A673 (cell line): ENCODE measurements around the gene ULK4. TPM values are rescaled to one million over a fixed set of nuclear protein-coding genes. Genes with fewer than 3 reads are reported as not detected.

Source experiments
- BruUV-seq: library from RNA; stranded (reverse); fragments of 400-500 nt; replicated peaks from 2 replicates; lab custom pipeline; 2021; lab: Mats Ljungman, UMichigan
- CTCF ChIA-PET: fragments of 300-600 bp; sonication (Branson Sonifier 250); formaldehyde crosslinking; loops from one replicate; lab custom pipeline; 2022; ENCODE audit warnings: antibody characterized with exemption; lab: Charles Lee
- POLR2A ChIA-PET: fragments of 300-600 bp; sonication (Branson Sonifier 250); formaldehyde crosslinking; loops from one replicate; lab custom pipeline; 2022; ENCODE audit warnings: antibody characterized with exemption; ENCODE audit not compliant: low non-redundant PET; lab: Charles Lee
- DNase-seq: peaks from one replicate; pipeline ENCODE4 v3.0.0-alpha.2; 2015; ENCODE audit warnings: low spot score
- H3K27ac ChIP-seq: fragments of 200-600 bp; sonication (generic); 2 replicates; pipeline ENCODE4 v1.5.1; 2016; ENCODE audit warnings: mixed run types, low read depth, mild to moderate bottlenecking, mixed read lengths, antibody characterized with exemption, low read length; ENCODE audit not compliant: poor library complexity, severe bottlenecking
- H3K27me3 ChIP-seq: fragments of 200-600 bp; sonication (generic); replicated peaks from 2 replicates; pipeline ENCODE4 v1.6.1; 2017; ENCODE audit warnings: mixed run types, low read depth, mild to moderate bottlenecking, mixed read lengths, antibody characterized with exemption, low read length; ENCODE audit not compliant: insufficient read depth, poor library complexity
- H3K36me3 ChIP-seq: fragments of 200-600 bp; sonication (generic); 2 replicates; pipeline ENCODE4 v1.6.1; 2016; ENCODE audit warnings: mixed run types, mild to moderate bottlenecking, mixed read lengths, antibody characterized with exemption, low read length; ENCODE audit not compliant: insufficient read depth, poor library complexity, severe bottlenecking
- H3K4me1 ChIP-seq: fragments of 200-600 bp; sonication (generic); 2 replicates; pipeline ENCODE4 v1.6.1; 2017; ENCODE audit warnings: mixed run types, mild to moderate bottlenecking, mixed read lengths, antibody characterized with exemption, low read length; ENCODE audit not compliant: insufficient read depth, poor library complexity, severe bottlenecking
- H3K4me3 ChIP-seq: fragments of 200-600 bp; sonication (generic); 2 replicates; pipeline ENCODE4 v1.5.1; 2016; ENCODE audit warnings: low read depth, mixed run types, mild to moderate bottlenecking, mixed read lengths, low read length; ENCODE audit not compliant: poor library complexity, severe bottlenecking
- H3K9me3 ChIP-seq: fragments of 200-600 bp; sonication (generic); 2 replicates; pipeline ENCODE4 v1.6.1; 2016; ENCODE audit warnings: mixed run types, low read depth, mild to moderate bottlenecking, mixed read lengths, antibody characterized with exemption, low read length; ENCODE audit not compliant: poor library complexity, severe bottlenecking
- CTCF ChIP-seq: fragments of 300-800, 200-600 bp; sonication (generic); conservative IDR thresholded peaks from 2 replicates; pipeline ENCODE4 v1.5.1; 2017; ENCODE audit warnings: low read depth, mild to moderate bottlenecking, antibody characterized with exemption, low read length, moderate library complexity, mixed read lengths
- EZH2 ChIP-seq: fragments of 200-600 bp; sonication (generic); IDR thresholded peaks from 2 replicates; pipeline ENCODE4 v1.6.1; 2017; ENCODE audit warnings: borderline replicate concordance, low read depth, mild to moderate bottlenecking, mixed read lengths, antibody characterized with exemption, low read length; ENCODE audit not compliant: poor library complexity, severe bottlenecking
- intact Hi-C: fragments of 100-400 bp; cut with micrococcal nuclease; formaldehyde crosslinking; loops from one replicate; pipeline ENCODE4 v1.10.0; 2022; ENCODE audit not compliant: unreplicated experiment
- total RNA-seq: library from RNA; stranded (reverse); gene quantifications from 2 replicates; pipeline ENCODE4 v1.2.3, GENCODE V29; 2021

Gene ULK4
- total RNA-seq, 1 experiment from 2014 or later = 7.4 TPM

GRCh38 chr3:41640076-41640475 lies 321.8 kb downstream of the ULK4 start:
- Histone ChIP-seq H3K9me3 (no peaks in the 10 kb centered on the region), H3K27ac (no peak overlapping the region), H3K4me3 (no peak overlapping the region), H3K36me3 (no peaks in the 10 kb centered on the region), H3K27me3 (no peaks in the 10 kb centered on the region), H3K4me1 (no peaks in the 10 kb centered on the region)
- no peak for DNase-seq
- intact Hi-C loops = no loop called here
- BruUV-seq = no TSS peak
- POLR2A ChIA-PET = no interaction called here
- CTCF ChIA-PET = no interaction called here
- no peak for TF ChIP-seq EZH2

GRCh38 chr3:41638381-41638780 lies 323.5 kb downstream of the ULK4 start:
- CTCF ChIA-PET = no interaction called here
- Histone ChIP-seq H3K36me3 (no peaks in the 10 kb centered on the region), H3K27me3 (no peaks in the 10 kb centered on the region), H3K4me1 (no peaks in the 10 kb centered on the region), H3K27ac (no peak overlapping the region), H3K9me3 (no peaks in the 10 kb centered on the region), H3K4me3 (no peak overlapping the region)
- no peak for DNase-seq
- POLR2A ChIA-PET = no interaction called here
- no TSS peak for BruUV-seq
- no peak for TF ChIP-seq CTCF
- TF ChIP-seq EZH2 = no peak
- intact Hi-C loops = no loop called here

- H3K36me3 ChIP-seq = no peaks in the 10 kb centered on the region
- H3K27ac ChIP-seq = no peak overlapping the region
- H3K9me3 ChIP-seq = no peaks in the 10 kb centered on the region
- TF ChIP-seq EZH2 (no peak), CTCF (no peak)
- no peak for DNase-seq
- no TSS peak for BruUV-seq
- intact Hi-C loops = no loop called here
- no peaks in the 10 kb centered on the region for H3K4me1 ChIP-seq
- H3K27me3 ChIP-seq = no peaks in the 10 kb centered on the region
- POLR2A ChIA-PET = no interaction called here
- CTCF ChIA-PET = no interaction called here
- H3K4me3 ChIP-seq = no peak overlapping the region
Measured at GRCh38 chr3:41632700-41633099, 329.2 kb downstream of the ULK4 start.

- intact Hi-C loops = no loop called here
- no peaks in the 10 kb centered on the region for H3K4me1 ChIP-seq
- H3K4me3 ChIP-seq = no peak overlapping the region
- DNase-seq = no peak
- no peaks in the 10 kb centered on the region for H3K27me3 ChIP-seq
- no TSS peak for BruUV-seq
- CTCF ChIA-PET = no interaction called here
- TF ChIP-seq EZH2 (no peak), CTCF (no peak)
- no peak overlapping the region for H3K27ac ChIP-seq
- no peaks in the 10 kb centered on the region for H3K36me3 ChIP-seq
- POLR2A ChIA-PET = no interaction called here
- H3K9me3 ChIP-seq = no peaks in the 10 kb centered on the region
Measured at GRCh38 chr3:41630708-41631107, 331.2 kb downstream of the ULK4 start.
